KMS-11 (cell line): Measurements from ENCODE around the gene ZKSCAN8.
"Not testable (repeated sequence)": the region's sequence is repeated elsewhere in the genome, so short reads cannot be mapped to it uniquely, and the experiment has no call there.

Experiments
- H2AFZ ChIP-seq: fragments of 200-600 bp; sonication (generic); 2 replicates; pipeline ENCODE4 v1.6.1; 2016; ENCODE audit warnings: antibody characterized with exemption, mixed run types, low read depth
- H3K27ac ChIP-seq: fragments of 200-600 bp; sonication (generic); 2 replicates; pipeline ENCODE4 v1.6.1; 2016; ENCODE audit warnings: mild to moderate bottlenecking, mixed run types
- H3K27me3 ChIP-seq: fragments of 200-600 bp; sonication (generic); 2 replicates; pipeline ENCODE4 v1.6.1; 2017; ENCODE audit warnings: mild to moderate bottlenecking, low read depth, mixed run types, moderate library complexity; ENCODE audit not compliant: insufficient read depth
- H3K36me3 ChIP-seq: fragments of 200-600 bp; sonication (generic); 2 replicates; pipeline ENCODE4 v1.6.1; 2017; ENCODE audit warnings: mild to moderate bottlenecking, mixed run types; ENCODE audit not compliant: insufficient read depth
- H3K4me1 ChIP-seq: fragments of 200-600 bp; sonication (generic); 2 replicates; pipeline ENCODE4 v1.6.1; 2016; ENCODE audit warnings: mild to moderate bottlenecking, low read depth, mixed run types; ENCODE audit not compliant: poor library complexity, severe bottlenecking
- H3K4me2 ChIP-seq: fragments of 200-600 bp; sonication (generic); 2 replicates; pipeline ENCODE4 v1.7.0; 2016; ENCODE audit warnings: mild to moderate bottlenecking, mixed run types
- H3K4me3 ChIP-seq: fragments of 200-600 bp; sonication (generic); IDR thresholded peaks from 2 replicates; pipeline ENCODE4 v1.6.1; 2017; ENCODE audit warnings: low read depth, low read length, mixed read lengths; ENCODE audit not compliant: insufficient read depth
- H3K79me2 ChIP-seq: fragments of 200-600 bp; sonication (generic); 2 replicates; pipeline ENCODE4 v1.6.1; 2016; ENCODE audit warnings: low read depth, mixed run types; ENCODE audit not compliant: insufficient read depth
- H3K9ac ChIP-seq: fragments of 200-600 bp; sonication (generic); 2 replicates; pipeline ENCODE4 v1.6.1; 2016; ENCODE audit warnings: mild to moderate bottlenecking, mixed run types
- H4K20me1 ChIP-seq: fragments of 200-600 bp; sonication (generic); 2 replicates; pipeline ENCODE4 v1.6.1; 2016; ENCODE audit warnings: mild to moderate bottlenecking, mixed run types; ENCODE audit not compliant: insufficient read depth
- TF ChIP-seq, protein P1 (sequence below): fragments of 200-600 bp; sonication (generic); conservative IDR thresholded peaks from 2 replicates; pipeline ENCODE4 v1.6.1; 2017; ENCODE audit warnings: low read depth, mild to moderate bottlenecking, antibody characterized with exemption, low read length, moderate library complexity, mixed read lengths

ZKSCAN8 gene

DNA sequence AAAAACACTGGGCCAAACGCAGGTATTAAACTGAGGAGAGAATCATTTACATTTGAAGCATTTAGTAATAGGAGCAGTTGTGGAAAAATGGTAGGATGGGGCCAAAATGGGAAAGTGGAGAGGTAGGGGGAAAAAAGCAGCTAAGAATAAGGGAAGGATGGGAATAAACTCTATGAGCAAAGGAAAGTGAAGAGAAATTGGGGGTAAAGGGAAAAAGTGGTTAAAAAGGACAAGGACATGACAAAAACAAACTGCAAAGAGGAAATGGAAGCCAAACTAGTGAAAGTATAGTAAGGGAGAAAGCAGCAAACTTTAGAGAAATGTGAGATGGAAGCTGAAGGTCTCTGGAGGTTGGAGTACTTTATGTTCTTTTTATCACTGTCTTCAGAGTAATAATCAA is 23.5 kb upstream of the ZKSCAN8 start:
- Histone ChIP-seq H2AFZ (no peak overlapping the region), H4K20me1 (no peaks in the 10 kb centered on the region), H3K27me3 (no peaks in the 10 kb centered on the region), H3K36me3 (no peaks in the 10 kb centered on the region), H3K9ac (no peak overlapping the region), H3K4me2 (no peak overlapping the region), H3K79me2 (no peaks in the 10 kb centered on the region), H3K4me1 (no peaks in the 10 kb centered on the region), H3K4me3 (no peak overlapping the region), H3K27ac (no peak overlapping the region)
- TF ChIP-seq, protein P1, sequence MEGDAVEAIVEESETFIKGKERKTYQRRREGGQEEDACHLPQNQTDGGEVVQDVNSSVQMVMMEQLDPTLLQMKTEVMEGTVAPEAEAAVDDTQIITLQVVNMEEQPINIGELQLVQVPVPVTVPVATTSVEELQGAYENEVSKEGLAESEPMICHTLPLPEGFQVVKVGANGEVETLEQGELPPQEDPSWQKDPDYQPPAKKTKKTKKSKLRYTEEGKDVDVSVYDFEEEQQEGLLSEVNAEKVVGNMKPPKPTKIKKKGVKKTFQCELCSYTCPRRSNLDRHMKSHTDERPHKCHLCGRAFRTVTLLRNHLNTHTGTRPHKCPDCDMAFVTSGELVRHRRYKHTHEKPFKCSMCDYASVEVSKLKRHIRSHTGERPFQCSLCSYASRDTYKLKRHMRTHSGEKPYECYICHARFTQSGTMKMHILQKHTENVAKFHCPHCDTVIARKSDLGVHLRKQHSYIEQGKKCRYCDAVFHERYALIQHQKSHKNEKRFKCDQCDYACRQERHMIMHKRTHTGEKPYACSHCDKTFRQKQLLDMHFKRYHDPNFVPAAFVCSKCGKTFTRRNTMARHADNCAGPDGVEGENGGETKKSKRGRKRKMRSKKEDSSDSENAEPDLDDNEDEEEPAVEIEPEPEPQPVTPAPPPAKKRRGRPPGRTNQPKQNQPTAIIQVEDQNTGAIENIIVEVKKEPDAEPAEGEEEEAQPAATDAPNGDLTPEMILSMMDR: no peak

DNA sequence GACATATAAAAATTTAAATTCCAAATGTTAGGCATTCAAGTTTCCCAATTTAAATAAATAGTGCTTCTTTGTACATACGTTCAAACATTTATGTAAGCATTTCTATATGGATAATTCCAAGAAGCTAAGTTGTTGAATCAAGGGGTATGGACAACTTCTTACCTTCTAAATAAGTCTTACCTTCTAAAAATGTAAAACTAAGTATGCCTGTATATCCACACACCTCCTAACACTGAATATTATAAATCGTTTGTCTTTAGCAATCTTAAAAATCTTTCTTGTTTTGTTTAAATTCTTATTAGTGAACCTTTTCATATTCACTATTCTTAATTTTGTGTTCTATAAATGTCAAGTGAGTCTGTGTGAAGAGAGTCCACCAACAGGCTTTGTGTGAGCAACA is 19.8 kb upstream of the ZKSCAN8 start:
- Histone ChIP-seq H3K4me3 (no peak overlapping the region), H3K79me2 (no peaks in the 10 kb centered on the region), H3K36me3 (no peaks in the 10 kb centered on the region), H3K4me2 (no peak overlapping the region), H3K9ac (no peak overlapping the region), H3K27ac (no peak overlapping the region), H2AFZ (no peak overlapping the region), H4K20me1 (no peaks in the 10 kb centered on the region), H3K27me3 (no peaks in the 10 kb centered on the region), H3K4me1 (peaks cover 12% of the 10 kb centered on the region)
- TF ChIP-seq, protein P1: no peak

DNA sequence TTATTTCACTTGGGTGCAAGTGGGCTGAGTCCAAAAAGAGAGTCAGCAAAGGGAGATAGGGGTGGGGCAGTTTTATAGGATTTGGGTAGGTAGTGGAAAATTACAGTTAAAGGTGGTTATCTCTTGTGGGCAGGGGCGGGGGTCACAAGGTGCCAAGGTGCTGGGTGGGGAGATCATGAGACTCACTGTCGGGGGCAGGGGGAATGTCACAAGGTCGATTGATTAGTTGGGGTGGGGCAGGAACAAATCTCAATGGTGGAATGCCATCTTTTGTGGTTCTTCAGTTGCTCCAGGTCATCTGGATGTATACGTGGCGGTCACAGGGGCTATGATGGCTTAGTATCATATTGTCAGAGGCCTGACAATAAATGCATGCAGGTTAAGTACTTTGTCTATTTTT is 19.4 kb upstream of the ZKSCAN8 start:
- H3K27me3 ChIP-seq, H3K36me3 ChIP-seq, H3K79me2 ChIP-seq, H4K20me1 ChIP-seq, H3K4me3 ChIP-seq, H3K4me2 ChIP-seq, H2AFZ ChIP-seq, H3K9ac ChIP-seq, H3K27ac ChIP-seq: not testable (repeated sequence)
- H3K4me1 ChIP-seq: peaks cover 12% of the 10 kb centered on the region

DNA sequence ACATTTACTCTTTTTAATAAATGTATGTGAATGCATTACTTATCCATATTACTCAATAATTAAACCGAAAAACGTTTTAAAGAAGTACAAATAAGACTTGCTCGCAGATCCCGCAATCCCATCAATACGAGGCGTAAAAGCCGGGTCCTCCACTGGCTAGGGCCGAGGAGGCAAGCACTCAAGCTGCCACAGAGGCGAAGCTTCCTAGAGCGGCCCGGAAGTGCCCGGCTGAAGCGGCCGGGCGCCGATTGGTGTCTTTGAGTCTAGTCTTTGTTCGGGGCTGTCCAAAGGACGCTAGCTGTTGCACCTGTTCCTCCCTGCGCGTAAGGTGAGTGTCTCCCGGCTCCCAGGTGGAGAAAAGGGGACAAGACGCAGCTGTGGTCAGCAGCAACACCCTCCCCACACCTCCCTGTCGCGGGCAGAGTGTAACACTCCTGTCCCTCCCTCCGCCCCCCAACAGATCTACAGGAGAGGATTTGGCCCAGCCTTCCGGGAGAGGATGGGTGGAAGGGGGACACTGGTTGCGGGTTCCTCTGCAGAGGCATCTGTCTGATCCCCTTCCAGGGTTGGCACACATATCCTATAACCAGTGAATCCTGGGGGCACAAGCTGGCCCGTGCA is 17.2 kb upstream of the ZKSCAN8 start, which contains the start of gene ZSCAN16:
TSS of gene ZSCAN16 (plus strand) at position 260 of the 621 bp plus-strand sequence. CDS start 835 bp downstream, outside the sequence.
- H3K27ac ChIP-seq: peak within 1 kb of the TSS; percentile 27; the same call in 1 of the 2 replicates
- H3K79me2 ChIP-seq: no peaks in the 10 kb centered on the region
- TF ChIP-seq, protein P1: no peak
- H3K36me3 ChIP-seq: peaks cover 4% of the 10 kb centered on the region; the same call in 1 of the 2 replicates
- peak within 1 kb of the TSS; percentile 58 for H2AFZ ChIP-seq
- peak within 1 kb of the TSS; percentile 46 for H3K4me2 ChIP-seq
- no peaks in the 10 kb centered on the region for H3K27me3 ChIP-seq
- H3K4me1 ChIP-seq: peaks cover 12% of the 10 kb centered on the region
- H3K4me3 ChIP-seq: no peak within 1 kb of the TSS
- peak within 1 kb of the TSS; percentile 32; the same call in 1 of the 2 replicates for H3K9ac ChIP-seq
- no peaks in the 10 kb centered on the region for H4K20me1 ChIP-seq

DNA sequence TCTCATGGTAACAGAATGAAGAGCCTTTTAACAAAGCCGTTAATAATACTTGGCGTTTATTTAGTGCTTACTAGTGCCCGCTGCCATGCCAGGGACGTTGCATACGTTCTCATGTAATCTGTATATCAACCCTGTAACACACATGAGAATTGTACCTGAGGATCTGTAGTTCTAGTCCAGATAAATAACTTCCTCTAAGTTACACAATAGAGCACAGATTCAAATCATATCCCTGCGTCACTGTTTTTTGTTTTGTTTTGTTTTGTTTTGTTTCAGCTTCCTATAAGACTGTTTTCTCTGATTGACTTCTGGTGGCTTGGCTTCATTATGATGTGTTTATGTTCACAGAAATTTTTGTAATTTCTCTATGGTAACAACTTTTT is 16.7 kb upstream of the ZKSCAN8 start:
- Histone ChIP-seq H3K27ac (no peak overlapping the region), H3K79me2 (no peaks in the 10 kb centered on the region), H3K4me1 (peaks cover 12% of the 10 kb centered on the region), H3K4me3 (no peak overlapping the region), H3K36me3 (peaks cover 4% of the 10 kb centered on the region; the same call in 1 of the 2 replicates), H3K9ac (peak overlapping the region; percentile 32; the same call in 1 of the 2 replicates), H2AFZ (peak overlapping the region; percentile 58), H4K20me1 (no peaks in the 10 kb centered on the region), H3K27me3 (no peaks in the 10 kb centered on the region), H3K4me2 (peak overlapping the region; percentile 46; the same call in 1 of the 2 replicates)
- TF ChIP-seq, protein P1: no peak
